Inferior parietal cortex (tissue), 1 donor: ENCODE measurements around the gene IKZF1.

ENCODE experiments used
- DNase-seq: peaks from one replicate; pipeline ENCODE4 v3.0.0-alpha.2; 2016; ENCODE audit errors: extremely low spot score

Gene IKZF1

GRCh38 chr7:50308532-50309385 lies 4.2 kb downstream of the IKZF1 start:
- no peak for DNase-seq

GRCh38 chr7:50309721-50310120 lies 5.2 kb downstream of the IKZF1 start:
- DNase-seq = no peak

GRCh38 chr7:50310361-50310760 lies 5.8 kb downstream of the IKZF1 start:
- DNase-seq = no peak

- no peak for DNase-seq
Observed at GRCh38 chr7:50310956-50311355, 6.4 kb downstream of the IKZF1 start.

GRCh38 chr7:50312250-50313162 lies 8.0 kb downstream of the IKZF1 start:
- no peak for DNase-seq

- DNase-seq = no peak
Observed at GRCh38 chr7:50314836-50315592, 10.5 kb downstream of the IKZF1 start.

- no peak for DNase-seq
Observed at GRCh38 chr7:50315739-50316671, 11.5 kb downstream of the IKZF1 start.

GRCh38 chr7:50317221-50317678 lies 12.7 kb downstream of the IKZF1 start:
- DNase-seq = no peak

GRCh38 chr7:50317697-50318669 lies 13.5 kb downstream of the IKZF1 start:
- DNase-seq = no peak

GRCh38 chr7:50321487-50322067 lies 17.1 kb downstream of the IKZF1 start:
- DNase-seq = no peak

- DNase-seq = no peak
Observed at GRCh38 chr7:50324113-50324512, 19.6 kb downstream of the IKZF1 start.

- no peak for DNase-seq
Observed at GRCh38 chr7:50327443-50327842, 22.9 kb downstream of the IKZF1 start.

GRCh38 chr7:50329775-50330174 lies 25.3 kb downstream of the IKZF1 start:
- DNase-seq = no peak

- no peak for DNase-seq
Observed at GRCh38 chr7:50330254-50330653, 25.7 kb downstream of the IKZF1 start.

- no peak for DNase-seq
Observed at GRCh38 chr7:50330696-50331095, 26.2 kb downstream of the IKZF1 start.

GRCh38 chr7:50331564-50332208 lies 27.2 kb downstream of the IKZF1 start:
- DNase-seq = no peak

- no peak for DNase-seq
Observed at GRCh38 chr7:50332241-50333165, 28.0 kb downstream of the IKZF1 start.
